ENCODE measurements around the gene RRP1B. TPM values are rescaled to one million over a fixed set of nuclear protein-coding genes. Genes with fewer than 3 reads are reported as not detected.

The RRP1B gene
- total RNA-seq, 1 donor from 2014 or later = 43.3 TPM

DNA sequence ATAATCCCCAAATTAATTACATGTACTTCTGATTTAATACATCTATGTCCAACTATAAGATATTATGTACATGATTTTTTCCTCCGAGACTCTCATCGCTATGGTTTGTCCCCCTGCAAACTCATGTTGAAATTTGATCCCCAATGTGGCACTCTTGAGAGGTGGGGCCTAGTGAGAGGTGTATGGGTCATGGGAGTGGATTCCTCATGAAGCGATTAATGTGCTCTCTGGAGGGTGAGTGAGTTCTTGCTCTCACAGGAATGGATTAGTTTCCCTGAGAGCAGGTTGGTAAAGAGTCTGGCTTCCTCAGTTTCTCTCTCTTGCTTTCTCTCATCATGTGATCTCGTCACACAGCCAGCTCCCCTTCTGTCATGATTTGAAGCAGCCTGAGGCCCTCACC, 16.2 kb upstream of the RRP1B start:
- DNase-seq (ENCODE audit: extremely low spot score, unreplicated experiment) = no peak
- no peaks in the 10 kb centered on the region for H3K36me3 Mint-ChIP-seq
- no peaks in the 10 kb centered on the region for H3K27me3 Mint-ChIP-seq
- H3K4me1 Mint-ChIP-seq (ENCODE audit: unreplicated experiment) = peaks cover 22% of the 10 kb centered on the region
- H3K27ac Mint-ChIP-seq = no peak overlapping the region
- no peaks in the 10 kb centered on the region for H3K9me3 Mint-ChIP-seq
- TF ChIP-seq, protein P1, sequence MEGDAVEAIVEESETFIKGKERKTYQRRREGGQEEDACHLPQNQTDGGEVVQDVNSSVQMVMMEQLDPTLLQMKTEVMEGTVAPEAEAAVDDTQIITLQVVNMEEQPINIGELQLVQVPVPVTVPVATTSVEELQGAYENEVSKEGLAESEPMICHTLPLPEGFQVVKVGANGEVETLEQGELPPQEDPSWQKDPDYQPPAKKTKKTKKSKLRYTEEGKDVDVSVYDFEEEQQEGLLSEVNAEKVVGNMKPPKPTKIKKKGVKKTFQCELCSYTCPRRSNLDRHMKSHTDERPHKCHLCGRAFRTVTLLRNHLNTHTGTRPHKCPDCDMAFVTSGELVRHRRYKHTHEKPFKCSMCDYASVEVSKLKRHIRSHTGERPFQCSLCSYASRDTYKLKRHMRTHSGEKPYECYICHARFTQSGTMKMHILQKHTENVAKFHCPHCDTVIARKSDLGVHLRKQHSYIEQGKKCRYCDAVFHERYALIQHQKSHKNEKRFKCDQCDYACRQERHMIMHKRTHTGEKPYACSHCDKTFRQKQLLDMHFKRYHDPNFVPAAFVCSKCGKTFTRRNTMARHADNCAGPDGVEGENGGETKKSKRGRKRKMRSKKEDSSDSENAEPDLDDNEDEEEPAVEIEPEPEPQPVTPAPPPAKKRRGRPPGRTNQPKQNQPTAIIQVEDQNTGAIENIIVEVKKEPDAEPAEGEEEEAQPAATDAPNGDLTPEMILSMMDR (conservative IDR thresholded peaks at IDR 0.05) = no peak
- H3K4me3 Mint-ChIP-seq = no peak overlapping the region

DNA sequence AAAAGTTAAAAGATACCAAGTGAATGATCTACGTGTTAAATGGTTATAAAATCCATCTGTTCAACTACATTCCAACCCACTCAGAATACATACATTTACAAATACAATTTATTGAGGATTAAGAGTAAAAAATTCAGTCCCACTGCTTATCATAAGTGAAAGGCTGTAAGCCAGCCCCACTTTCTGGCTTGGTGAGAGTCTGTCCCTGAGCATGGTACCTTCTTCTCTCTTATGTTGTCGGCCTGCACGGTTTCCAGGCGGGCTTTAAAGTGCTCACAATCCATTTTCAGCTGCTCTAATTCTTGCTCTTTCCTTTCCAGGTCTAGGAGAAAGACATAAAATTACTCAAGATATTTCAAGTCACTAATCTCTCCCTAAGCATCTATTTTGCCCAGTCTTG, 15.3 kb upstream of the RRP1B start:
- H3K27me3 Mint-ChIP-seq = no peaks in the 10 kb centered on the region
- no peak for DNase-seq (ENCODE audit: extremely low spot score, unreplicated experiment)
- H3K27ac Mint-ChIP-seq = no peak overlapping the region
- H3K36me3 Mint-ChIP-seq = no peaks in the 10 kb centered on the region
- H3K4me1 Mint-ChIP-seq (ENCODE audit: unreplicated experiment) = peaks cover 22% of the 10 kb centered on the region
- TF ChIP-seq, protein P1 (conservative IDR thresholded peaks at IDR 0.05) = no peak
- no peak overlapping the region for H3K4me3 Mint-ChIP-seq
- H3K9me3 Mint-ChIP-seq = no peaks in the 10 kb centered on the region

DNA sequence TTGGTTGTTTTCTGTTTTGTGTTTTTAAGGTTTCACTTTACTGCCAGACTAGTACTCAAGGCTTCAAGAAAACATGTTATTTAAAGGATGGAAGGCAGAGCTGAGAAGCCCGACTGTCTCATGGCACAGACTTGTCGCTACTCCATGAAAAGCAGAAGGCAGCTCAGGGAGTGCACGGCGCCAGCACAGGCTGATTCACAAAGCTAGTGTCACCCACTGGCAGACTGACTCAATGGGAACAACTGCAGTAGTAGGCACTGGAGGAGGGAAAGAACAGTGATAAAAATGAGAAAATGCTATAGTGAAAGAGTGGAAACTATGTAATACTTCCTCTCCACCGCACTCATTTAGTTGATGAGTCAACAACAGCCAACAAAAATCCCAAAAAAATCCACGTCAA, 14.8 kb upstream of the RRP1B start:
- no peak for DNase-seq (ENCODE audit: extremely low spot score, unreplicated experiment)
- Mint-ChIP-seq H3K36me3 (no peaks in the 10 kb centered on the region), H3K9me3 (no peaks in the 10 kb centered on the region), H3K4me1 (ENCODE audit: unreplicated experiment) (peaks cover 22% of the 10 kb centered on the region), H3K27ac (no peak overlapping the region), H3K27me3 (no peaks in the 10 kb centered on the region), H3K4me3 (no peak overlapping the region)
- TF ChIP-seq, protein P1 (conservative IDR thresholded peaks at IDR 0.05) = no peak

DNA sequence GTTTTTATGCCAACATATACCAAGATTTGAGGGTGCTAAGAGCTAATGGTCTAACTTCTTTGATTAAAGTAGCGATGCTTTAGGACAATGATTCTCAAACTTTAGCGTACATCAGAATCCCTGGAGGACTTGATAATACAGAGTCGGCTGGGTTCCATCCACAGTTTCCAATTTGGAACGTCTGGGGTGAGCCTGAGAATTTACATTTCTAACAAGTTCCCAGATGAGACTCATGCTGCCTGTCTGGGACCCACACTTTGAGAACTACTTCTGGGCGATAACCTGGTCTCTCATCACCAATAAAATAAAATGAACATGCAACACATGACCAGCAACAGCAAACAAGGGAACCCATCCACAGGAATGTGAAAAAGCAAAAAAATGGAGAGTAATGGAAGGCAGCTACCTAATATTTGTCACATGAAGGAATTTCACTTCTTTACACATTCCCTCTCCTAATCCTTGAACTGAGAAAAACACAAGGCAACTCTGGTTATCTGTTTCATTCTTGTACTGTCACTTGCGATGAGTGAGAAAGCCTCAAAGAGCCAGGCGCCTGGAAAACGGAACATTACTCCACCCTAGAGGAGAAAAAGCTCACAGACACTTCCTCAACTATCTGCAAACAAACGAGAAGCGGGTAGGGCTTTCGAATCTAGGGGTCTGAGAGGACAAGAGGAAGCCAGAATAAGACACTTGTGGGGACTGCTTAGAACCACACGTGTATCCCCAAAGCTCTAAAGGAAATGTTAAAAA, 14.0 kb upstream of the RRP1B start:
- TF ChIP-seq, protein P1 (conservative IDR thresholded peaks at IDR 0.05) = peak; percentile 66
- no peak for DNase-seq (ENCODE audit: extremely low spot score, unreplicated experiment)
- no peaks in the 10 kb centered on the region for H3K9me3 Mint-ChIP-seq

DNA sequence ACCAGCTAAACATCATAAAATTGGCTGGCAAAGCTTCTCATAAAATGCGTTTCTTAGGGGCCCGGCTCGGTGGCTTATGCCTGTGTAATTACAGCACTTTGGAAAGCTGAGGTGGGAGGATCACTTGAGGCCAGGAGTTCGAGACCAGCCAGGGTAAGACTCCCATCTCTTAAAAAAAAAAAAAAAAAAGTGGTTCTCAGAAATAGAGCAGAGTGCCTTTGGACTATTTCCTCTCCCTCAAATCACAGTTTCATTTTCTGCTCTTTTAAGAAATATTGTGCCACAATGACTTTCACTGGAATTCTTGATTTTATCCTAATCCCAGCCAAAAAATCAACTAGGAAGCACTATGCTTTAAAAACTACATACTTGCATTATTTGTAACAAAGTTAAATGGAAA, 13.4 kb upstream of the RRP1B start:
- Mint-ChIP-seq H3K9me3 (no peaks in the 10 kb centered on the region), H3K4me3 (no peak overlapping the region), H3K4me1 (ENCODE audit: unreplicated experiment) (peaks cover 22% of the 10 kb centered on the region), H3K27me3 (no peaks in the 10 kb centered on the region), H3K36me3 (no peaks in the 10 kb centered on the region), H3K27ac (peak overlapping the region; percentile 50)
- no peak for DNase-seq (ENCODE audit: extremely low spot score, unreplicated experiment)
- TF ChIP-seq, protein P1 (conservative IDR thresholded peaks at IDR 0.05) = no peak

More for the DNA sequence above, 14.0 kb upstream of the RRP1B start:
- Mint-ChIP-seq H3K4me3 (no peak overlapping the region), H3K27me3 (no peaks in the 10 kb centered on the region), H3K27ac (peak overlapping the region; percentile 50), H3K36me3 (no peaks in the 10 kb centered on the region), H3K4me1 (ENCODE audit: unreplicated experiment) (peaks cover 22% of the 10 kb centered on the region)
